ENCODE results near the gene TRIM54. TPM values are rescaled to one million over a fixed set of nuclear protein-coding genes. Genes with fewer than 3 reads are reported as not detected.

The TRIM54 gene
- total and polyA plus RNA-seq, 9 of the 15 experiments (the other 6 are each of a cell fraction or from before 2014, with no cell fraction given) = not detected

- TF ChIP-seq ZNF609 (CRISPR knock-in tag; IDR thresholded peaks at IDR 0.05; ENCODE audit: borderline replicate concordance) = 0 out of 2 replicates have a peak, but pooled peaks have one; percentile 7
- TF ChIP-seq NR2F6 (CRISPR knock-in tag; IDR thresholded peaks at IDR 0.05) = no peak
- no peak for TF ChIP-seq SOX6 (IDR thresholded peaks at IDR 0.05)
- TF ChIP-seq EHMT2 (IDR thresholded peaks at IDR 0.05) = no peak
- TF ChIP-seq, protein P1, sequence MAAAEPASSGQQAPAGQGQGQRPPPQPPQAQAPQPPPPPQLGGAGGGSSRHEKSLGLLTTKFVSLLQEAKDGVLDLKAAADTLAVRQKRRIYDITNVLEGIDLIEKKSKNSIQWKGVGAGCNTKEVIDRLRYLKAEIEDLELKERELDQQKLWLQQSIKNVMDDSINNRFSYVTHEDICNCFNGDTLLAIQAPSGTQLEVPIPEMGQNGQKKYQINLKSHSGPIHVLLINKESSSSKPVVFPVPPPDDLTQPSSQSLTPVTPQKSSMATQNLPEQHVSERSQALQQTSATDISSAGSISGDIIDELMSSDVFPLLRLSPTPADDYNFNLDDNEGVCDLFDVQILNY (CRISPR knock-in tag; IDR thresholded peaks at IDR 0.05) = no peak
- no peak for TF ChIP-seq GATAD2B (IDR thresholded peaks at IDR 0.05; ENCODE audit: borderline replicate concordance)
- TF ChIP-seq SIX5 (IDR thresholded peaks at IDR 0.05; ENCODE audit: borderline replicate concordance in 1 of 2, insufficient read depth in 1 of 2, low read depth in 1 of 2, low read length in 2 of 2) = no peak
- TF ChIP-seq ZKSCAN1 (IDR thresholded peaks at IDR 0.05; ENCODE audit: low read depth, low read length) = 0 out of 2 replicates have a peak, but pooled peaks have one; percentile 24
- TF ChIP-seq, protein P2, sequence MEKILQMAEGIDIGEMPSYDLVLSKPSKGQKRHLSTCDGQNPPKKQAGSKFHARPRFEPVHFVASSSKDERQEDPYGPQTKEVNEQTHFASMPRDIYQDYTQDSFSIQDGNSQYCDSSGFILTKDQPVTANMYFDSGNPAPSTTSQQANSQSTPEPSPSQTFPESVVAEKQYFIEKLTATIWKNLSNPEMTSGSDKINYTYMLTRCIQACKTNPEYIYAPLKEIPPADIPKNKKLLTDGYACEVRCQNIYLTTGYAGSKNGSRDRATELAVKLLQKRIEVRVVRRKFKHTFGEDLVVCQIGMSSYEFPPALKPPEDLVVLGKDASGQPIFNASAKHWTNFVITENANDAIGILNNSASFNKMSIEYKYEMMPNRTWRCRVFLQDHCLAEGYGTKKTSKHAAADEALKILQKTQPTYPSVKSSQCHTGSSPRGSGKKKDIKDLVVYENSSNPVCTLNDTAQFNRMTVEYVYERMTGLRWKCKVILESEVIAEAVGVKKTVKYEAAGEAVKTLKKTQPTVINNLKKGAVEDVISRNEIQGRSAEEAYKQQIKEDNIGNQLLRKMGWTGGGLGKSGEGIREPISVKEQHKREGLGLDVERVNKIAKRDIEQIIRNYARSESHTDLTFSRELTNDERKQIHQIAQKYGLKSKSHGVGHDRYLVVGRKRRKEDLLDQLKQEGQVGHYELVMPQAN (IDR thresholded peaks at IDR 0.05; ENCODE audit: borderline replicate concordance) = peak; percentile 72; the same call in 1 of the 2 replicates
- no peak for TF ChIP-seq ZNF217 (CRISPR knock-in tag; IDR thresholded peaks at IDR 0.05)
- peak; percentile 29 for TF ChIP-seq NUFIP1 (IDR thresholded peaks at IDR 0.05; ENCODE audit: partially characterized antibody)
- TF ChIP-seq HDAC8 (tag; IDR thresholded peaks at IDR 0.05) = 0 out of 2 replicates have a peak, but pooled peaks have one; percentile 14
- TF ChIP-seq, protein P3, sequence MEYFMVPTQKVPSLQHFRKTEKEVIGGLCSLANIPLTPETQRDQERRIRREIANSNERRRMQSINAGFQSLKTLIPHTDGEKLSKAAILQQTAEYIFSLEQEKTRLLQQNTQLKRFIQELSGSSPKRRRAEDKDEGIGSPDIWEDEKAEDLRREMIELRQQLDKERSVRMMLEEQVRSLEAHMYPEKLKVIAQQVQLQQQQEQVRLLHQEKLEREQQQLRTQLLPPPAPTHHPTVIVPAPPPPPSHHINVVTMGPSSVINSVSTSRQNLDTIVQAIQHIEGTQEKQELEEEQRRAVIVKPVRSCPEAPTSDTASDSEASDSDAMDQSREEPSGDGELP (CRISPR knock-in tag; IDR thresholded peaks at IDR 0.05; ENCODE audit: borderline replicate concordance) = 0 out of 2 replicates have a peak, but pooled peaks have one; percentile 77
These were observed 73.8 kb downstream of the TRIM54 start (continued) for GRCh38 chr2:27356056-27356381.
